HG02970 (cell line): ENCODE results near the gene RHOT2.

Source experiments
- ATAC-seq: cut with Tn5 transposase; IDR thresholded peaks from one replicate; pipeline ENCODE4 v1.9.1; 2021; ENCODE audit warnings: mild to moderate bottlenecking, moderate library complexity, moderate number of reproducible peaks; ENCODE audit not compliant: unreplicated experiment, low FRiP score

RHOT2 gene

GRCh38 chr16:694187-694862 lies 26.4 kb downstream of the RHOT2 start:
- no peak for ATAC-seq

- ATAC-seq: no peak
Observed at GRCh38 chr16:694863-695354, 27.0 kb downstream of the RHOT2 start.

- no peak for ATAC-seq
Observed at GRCh38 chr16:695355-696089, 27.6 kb downstream of the RHOT2 start.

- no peak for ATAC-seq
Observed at GRCh38 chr16:698911-699671, 31.2 kb downstream of the RHOT2 start.

GRCh38 chr16:700684-701584 lies 33.0 kb downstream of the RHOT2 start:
- ATAC-seq: no peak

- ATAC-seq: no peak
Observed at GRCh38 chr16:702341-702740, 34.4 kb downstream of the RHOT2 start.

- no peak for ATAC-seq
Observed at GRCh38 chr16:703406-703805, 35.5 kb downstream of the RHOT2 start.

GRCh38 chr16:704047-704446 lies 36.1 kb downstream of the RHOT2 start:
- no peak for ATAC-seq

- ATAC-seq: no peak
Observed at GRCh38 chr16:704552-705380, 36.8 kb downstream of the RHOT2 start.

GRCh38 chr16:705431-706188 lies 37.7 kb downstream of the RHOT2 start, which contains the start of gene FBXL16:
TSS of gene FBXL16 (minus strand) at chr16:705801. CDS start at chr16:697405, 8,396 bp downstream.
- ATAC-seq: no peak

- ATAC-seq: no peak
Observed at GRCh38 chr16:706189-707061, 38.5 kb downstream of the RHOT2 start.

- no peak for ATAC-seq
Observed at GRCh38 chr16:707062-707538, 39.2 kb downstream of the RHOT2 start.

- no peak for ATAC-seq
Observed at GRCh38 chr16:708019-708418, 40.1 kb downstream of the RHOT2 start.

- ATAC-seq: no peak
Observed at GRCh38 chr16:708959-709358, 41.0 kb downstream of the RHOT2 start.

- no peak for ATAC-seq
Observed at GRCh38 chr16:709566-710499, 41.9 kb downstream of the RHOT2 start.

- ATAC-seq: no peak
Observed at GRCh38 chr16:710500-711075, 42.7 kb downstream of the RHOT2 start.
